Prostate gland (tissue), 2 donors: Measurements from ENCODE around the gene TMEM178B. TPM values are rescaled to one million over a fixed set of nuclear protein-coding genes. Genes with fewer than 3 reads are reported as not detected.

ENCODE experiments used
- DNase-seq: peaks from one replicate; pipeline ENCODE4 v3.0.0-alpha.2; 2019; ENCODE audit warnings: low spot score
- H3K27ac ChIP-seq, 2 donors: fragments of 200-600 bp; sonication (generic); 2 replicates each; pipeline ENCODE4 v1.5.1; 2017 to 2019
- H3K27me3 ChIP-seq: fragments of 200-600 bp; sonication (generic); replicated peaks from 2 replicates; pipeline ENCODE4 v1.5.1; 2019; ENCODE audit not compliant: insufficient read depth
- H3K36me3 ChIP-seq, 2 donors: fragments of 200-600 bp; sonication (generic); 1 replicate in 1 of 2; 2 replicates in 1 of 2; pipeline versions ENCODE4 v1.5.1 to v1.8.1; 2017 to 2019
- H3K4me1 ChIP-seq: fragments of 200-600 bp; sonication (generic); replicated peaks from 2 replicates; pipeline ENCODE4 v1.5.1; 2019
- H3K4me3 ChIP-seq, 2 donors: fragments of 200-600 bp; sonication (generic); 2 replicates each; pipeline ENCODE4 v1.5.1; 2017 to 2019
- H3K9me3 ChIP-seq: fragments of 200-600 bp; sonication (generic); 2 replicates; pipeline ENCODE4 v1.5.1; 2017
- CTCF ChIP-seq, 4 experiments: fragments of 200-600 bp in 2 of 4; fragments of 450-650 bp in 2 of 4; sonication (generic) in 2 of 4; IDR thresholded peaks; 1 replicate in 3 of 4; 2 replicates in 1 of 4; pipeline ENCODE4 v1.5.1; 2016 to 2019; ENCODE audit warnings: antibody characterized with exemption in 4 of 4, mild to moderate bottlenecking in 2 of 4, moderate library complexity in 2 of 4
- POLR2A ChIP-seq: fragments of 450-650 bp; IDR thresholded peaks from one replicate; pipeline ENCODE4 v1.6.1; 2016; ENCODE audit warnings: antibody characterized with exemption, mild to moderate bottlenecking
- POLR2AphosphoS5 ChIP-seq: sonication (generic); formaldehyde crosslinking; IDR thresholded peaks from one replicate; pipeline ENCODE4 v1.6.1; 2017; ENCODE audit warnings: antibody characterized with exemption
- WGBS: methylation state at CpG from one replicate; pipeline ENCODE4 v1.1.5; 2018; 5-methylcytosine and 5-hydroxymethylcytosine counted together
- intact Hi-C: fragments of 100-400 bp; cut with DNase I; formaldehyde crosslinking; loops from one replicate; pipeline ENCODE4 v1.14.2; 2022
- total RNA-seq, 2 donors: library from RNA; depleted of rRNA; stranded (reverse); fragments of >200 nt; gene quantifications; one replicate each; pipeline ENCODE4 v1.1.0, GENCODE V29; 2016

The TMEM178B gene
- total RNA-seq, 2 donors from 2014 or later, result 3.4 to 5.2 TPM

DNA sequence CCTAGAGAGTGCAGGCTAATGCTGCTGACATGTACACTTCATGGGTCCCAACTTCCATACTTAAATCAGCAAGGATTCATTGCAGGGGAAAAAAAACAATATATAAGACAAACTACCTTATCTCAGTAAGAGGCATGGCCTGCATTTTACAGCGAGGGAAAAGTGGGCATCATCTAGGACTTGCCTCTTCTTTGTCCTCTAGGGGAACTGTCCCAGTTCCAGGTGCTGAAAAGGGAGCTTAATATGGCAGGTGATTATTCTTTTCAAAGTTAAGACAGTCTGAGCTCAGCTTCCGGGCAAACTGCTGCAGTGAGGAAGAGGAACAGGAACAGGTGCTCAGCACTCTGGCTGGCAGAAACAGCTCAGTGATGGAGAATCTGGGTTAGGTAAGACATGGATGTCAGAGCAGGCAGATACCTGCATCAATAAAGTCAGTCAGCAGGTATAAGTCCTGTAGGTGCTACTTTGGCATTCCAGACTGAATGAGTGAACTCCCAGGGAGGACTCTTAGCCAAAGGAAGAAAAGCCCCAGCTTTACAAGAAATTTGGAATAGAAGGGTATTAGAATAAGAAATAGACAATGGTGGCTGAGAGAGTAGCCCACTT is 147.2 kb downstream of the TMEM178B start:
- H3K4me1 ChIP-seq, result no peaks in the 10 kb centered on the region
- 30% methylated on average over 2 of the region's 2 CpGs for WGBS
- intact Hi-C loops, result no loop called here

GRCh38 chr7:141225916-141226618 is 152.2 kb downstream of the TMEM178B start:
- no peaks in the 10 kb centered on the region for H3K27me3 ChIP-seq
- 79% methylated on average over 8 of the region's 8 CpGs for WGBS
- intact Hi-C loops, result no loop called here
- no peak for DNase-seq
- H3K9me3 ChIP-seq, result no peaks in the 10 kb centered on the region
- TF ChIP-seq POLR2A (no peak), POLR2AphosphoS5 (no peak), CTCF (IDR thresholded peaks at IDR 0.05) (no peak)
- no peak overlapping the region for H3K4me3 ChIP-seq
- no peak overlapping the region for H3K27ac ChIP-seq
- no peaks in the 10 kb centered on the region for H3K36me3 ChIP-seq
- no peaks in the 10 kb centered on the region for H3K4me1 ChIP-seq

More for the DNA sequence above, 147.2 kb downstream of the TMEM178B start:
- Histone ChIP-seq H3K27ac (no peak overlapping the region), H3K36me3 (no peaks in the 10 kb centered on the region), H3K4me3 (no peak overlapping the region), H3K9me3 (no peaks in the 10 kb centered on the region), H3K27me3 (no peaks in the 10 kb centered on the region)
- DNase-seq, result no peak
- TF ChIP-seq POLR2AphosphoS5 (no peak), POLR2A (no peak), CTCF (IDR thresholded peaks at IDR 0.05) (no peak)

DNA sequence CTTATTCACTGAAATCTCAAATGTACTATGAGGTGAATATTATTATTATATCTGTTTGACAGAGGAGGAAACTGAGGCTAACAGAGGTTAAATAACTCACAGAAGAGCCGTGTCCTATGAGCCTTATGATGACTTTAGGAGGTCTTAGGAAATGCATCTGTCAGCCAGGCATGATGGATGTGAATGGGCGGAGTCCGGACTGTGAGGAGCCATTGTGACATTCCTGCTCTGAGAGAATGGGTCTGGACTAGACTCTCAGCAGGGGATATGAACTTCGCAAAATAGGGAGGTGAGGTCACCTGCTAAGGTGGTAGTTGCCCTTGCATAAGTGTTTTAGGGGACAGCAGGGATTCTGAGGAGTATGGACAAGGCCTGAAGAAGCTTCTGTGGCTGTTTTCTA is 153.6 kb downstream of the TMEM178B start:
- H3K27ac ChIP-seq, result no peak overlapping the region
- H3K27me3 ChIP-seq, result no peaks in the 10 kb centered on the region
- H3K36me3 ChIP-seq, result no peaks in the 10 kb centered on the region
- no peak overlapping the region for H3K4me3 ChIP-seq
- no peak for DNase-seq
- no peaks in the 10 kb centered on the region for H3K4me1 ChIP-seq
- intact Hi-C loops, result no loop called here
- TF ChIP-seq CTCF (IDR thresholded peaks at IDR 0.05), result no peak
- TF ChIP-seq POLR2AphosphoS5, result no peak
- TF ChIP-seq POLR2A, result no peak
- WGBS, result 72% methylated on average over 4 of the region's 4 CpGs
- no peaks in the 10 kb centered on the region for H3K9me3 ChIP-seq

DNA sequence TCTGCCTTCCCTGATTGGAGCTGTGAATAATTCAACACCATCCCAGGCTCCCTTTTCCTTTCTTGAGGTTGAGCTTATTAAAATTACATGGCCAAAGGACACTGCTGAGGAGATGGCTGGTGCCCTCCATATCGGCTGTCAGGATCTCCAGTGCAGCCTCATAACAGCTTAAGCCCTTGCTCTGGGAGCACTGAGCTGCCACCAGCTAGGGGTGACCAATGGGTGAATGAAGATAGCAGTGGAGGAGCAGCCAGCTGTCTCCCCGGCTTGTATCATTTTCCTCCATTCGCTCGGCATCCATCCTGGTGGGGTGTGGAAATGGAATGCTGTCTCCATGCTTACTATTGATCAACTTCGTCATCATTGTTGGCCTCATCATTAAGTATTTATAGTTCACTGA is 154.6 kb downstream of the TMEM178B start:
- Histone ChIP-seq H3K36me3 (no peaks in the 10 kb centered on the region), H3K4me1 (no peaks in the 10 kb centered on the region), H3K9me3 (no peaks in the 10 kb centered on the region), H3K4me3 (no peak overlapping the region), H3K27ac (no peak overlapping the region), H3K27me3 (no peaks in the 10 kb centered on the region)
- 87% methylated on average over 5 of the region's 5 CpGs for WGBS
- TF ChIP-seq POLR2A, result no peak
- TF ChIP-seq CTCF (IDR thresholded peaks at IDR 0.05), result no peak
- no peak for TF ChIP-seq POLR2AphosphoS5
- intact Hi-C loops, result no loop called here
- DNase-seq, result no peak
